WTC11 (cell line): ENCODE measurements around the gene FBXO28. TPM values are rescaled to one million over a fixed set of nuclear protein-coding genes. Genes with fewer than 3 reads are reported as not detected.

Source experiments
- ATAC-seq: fragments of 200-7000 bp; cut with Tn5 transposase; 2 replicates; pipeline ENCODE4 v1.10.0; 2021; ENCODE audit warnings: mild to moderate bottlenecking, moderate library complexity
- CTCF ChIA-PET: fragments of 300-600 bp; sonication (Branson Sonifier 250); formaldehyde crosslinking; loops from one replicate; lab custom pipeline; 2021; ENCODE audit warnings: antibody characterized with exemption; lab: Charles Lee
- POLR2A ChIA-PET: fragments of 350-600 bp; sonication (Branson Sonifier 250); formaldehyde crosslinking; loops from one replicate; lab custom pipeline; 2021; ENCODE audit warnings: antibody characterized with exemption; lab: Charles Lee
- DNase-seq: peaks from one replicate; pipeline ENCODE4 v3.0.0; 2021; ENCODE audit warnings: low spot score
- H3K27ac Mint-ChIP-seq: 2 replicates; pipeline ENCODE4 v1.8.0; 2021; ENCODE audit warnings: mixed read lengths
- H3K27me3 Mint-ChIP-seq: 2 replicates; pipeline ENCODE4 v1.8.0; 2021; ENCODE audit warnings: low read depth, mild to moderate bottlenecking, moderate library complexity, mixed read lengths
- H3K36me3 Mint-ChIP-seq: 2 replicates; pipeline ENCODE4 v1.8.0; 2021; ENCODE audit warnings: mixed read lengths
- H3K4me1 Mint-ChIP-seq: 2 replicates; pipeline ENCODE4 v1.8.0; 2022; ENCODE audit warnings: mixed read lengths
- H3K4me3 Mint-ChIP-seq: 2 replicates; pipeline ENCODE4 v1.8.0; 2021; ENCODE audit warnings: mild to moderate bottlenecking, moderate library complexity, mixed read lengths
- H3K9me3 Mint-ChIP-seq: 2 replicates; pipeline ENCODE4 v1.8.0; 2021; ENCODE audit warnings: mixed read lengths
- ATF1 ChIP-seq: sonication (generic); formaldehyde crosslinking; IDR thresholded peaks from 2 replicates; pipeline ENCODE4 v1.8.1; 2023; ENCODE audit warnings: mild to moderate bottlenecking, moderate library complexity, missing genetic modification reagents
- ATF3 ChIP-seq: sonication (generic); formaldehyde crosslinking; conservative IDR thresholded peaks from 2 replicates; pipeline ENCODE4 v1.8.1; 2022; ENCODE audit warnings: mild to moderate bottlenecking, missing genetic modification reagents
- CREB1 ChIP-seq: sonication (generic); formaldehyde crosslinking; IDR thresholded peaks from 2 replicates; pipeline ENCODE4 v1.8.0; 2023; ENCODE audit warnings: mild to moderate bottlenecking, missing genetic modification reagents
- CREM ChIP-seq: sonication (generic); formaldehyde crosslinking; IDR thresholded peaks from 2 replicates; pipeline ENCODE4 v1.8.1; 2022; ENCODE audit warnings: mild to moderate bottlenecking, missing genetic modification reagents, moderate library complexity
- CTCF ChIP-seq: fragments of 200-600 bp; IDR thresholded peaks from 2 replicates; pipeline ENCODE4 v1.8.0; 2022; ENCODE audit warnings: antibody characterized with exemption
- ETV6 ChIP-seq: sonication (generic); formaldehyde crosslinking; IDR thresholded peaks from 2 replicates; pipeline ENCODE4 v1.8.1; 2022; ENCODE audit warnings: mild to moderate bottlenecking, missing genetic modification reagents
- FOXJ3 ChIP-seq: sonication (generic); formaldehyde crosslinking; IDR thresholded peaks from 2 replicates; pipeline ENCODE4 v1.9.0; 2021; ENCODE audit warnings: missing genetic modification reagents, mild to moderate bottlenecking, borderline replicate concordance
- FOXP4 ChIP-seq: sonication (generic); formaldehyde crosslinking; IDR thresholded peaks from 2 replicates; pipeline ENCODE4 v1.8.0; 2022; ENCODE audit warnings: mild to moderate bottlenecking, missing genetic modification reagents
- HMGA2 ChIP-seq: fragments of 250-450 bp; sonication (Bioruptor Pico); IDR thresholded peaks from 2 replicates; pipeline ENCODE4 v1.4.0; 2021; ENCODE audit warnings: mild to moderate bottlenecking, moderate library complexity
- KAT7 ChIP-seq: sonication (generic); formaldehyde crosslinking; IDR thresholded peaks from 2 replicates; pipeline ENCODE4 v1.8.1; 2023; ENCODE audit warnings: missing genetic modification reagents, mild to moderate bottlenecking, borderline replicate concordance
- NFATC4 ChIP-seq: fragments of 250-450 bp; sonication (Bioruptor Pico); IDR thresholded peaks from 2 replicates; pipeline ENCODE4 v1.9.0; 2021; ENCODE audit warnings: mild to moderate bottlenecking
- NFE2L1 ChIP-seq: sonication (generic); formaldehyde crosslinking; IDR thresholded peaks from 2 replicates; pipeline ENCODE4 v1.8.1; 2023; ENCODE audit warnings: missing genetic modification reagents
- PRRX2 ChIP-seq: fragments of 250-450 bp; sonication (Bioruptor Pico); IDR thresholded peaks from 2 replicates; pipeline ENCODE4 v1.8.0; 2021; ENCODE audit warnings: mild to moderate bottlenecking
- SOX15 ChIP-seq: fragments of 250-450 bp; sonication (Bioruptor Pico); IDR thresholded peaks from 2 replicates; pipeline ENCODE4 v1.9.0; 2021; ENCODE audit warnings: mild to moderate bottlenecking
- TCF7 ChIP-seq: sonication (generic); formaldehyde crosslinking; IDR thresholded peaks from 2 replicates; pipeline ENCODE4 v1.8.0; 2022; ENCODE audit warnings: mild to moderate bottlenecking, low read depth, missing genetic modification reagents, moderate library complexity
- USF1 ChIP-seq: sonication (generic); formaldehyde crosslinking; IDR thresholded peaks from 2 replicates; pipeline ENCODE4 v1.8.0; 2022; ENCODE audit warnings: mild to moderate bottlenecking, missing genetic modification reagents
- ZBTB21 ChIP-seq: sonication (generic); formaldehyde crosslinking; IDR thresholded peaks from 2 replicates; pipeline ENCODE4 v1.8.1; 2023; ENCODE audit warnings: mild to moderate bottlenecking, missing genetic modification reagents, borderline replicate concordance
- ZNF121 ChIP-seq: sonication (generic); formaldehyde crosslinking; IDR thresholded peaks from 2 replicates; pipeline ENCODE4 v1.8.0; 2023; ENCODE audit warnings: missing genetic modification reagents
- ZNF138 ChIP-seq: sonication (generic); formaldehyde crosslinking; conservative IDR thresholded peaks from 2 replicates; pipeline ENCODE4 v1.8.1; 2022; ENCODE audit warnings: mild to moderate bottlenecking, moderate library complexity, missing genetic modification reagents
- total RNA-seq: library from RNA; stranded (reverse); gene quantifications from 3 replicates; pipeline ENCODE4 v1.2.3, GENCODE V29; 2021
- TF ChIP-seq, protein P1 (sequence below): sonication (generic); formaldehyde crosslinking; IDR thresholded peaks from 2 replicates; pipeline ENCODE4 v1.8.0; 2022; ENCODE audit warnings: mild to moderate bottlenecking, missing genetic modification reagents
- TF ChIP-seq, protein P2 (sequence below): sonication (generic); formaldehyde crosslinking; IDR thresholded peaks from 2 replicates; pipeline ENCODE4 v1.8.1; 2023; ENCODE audit warnings: mild to moderate bottlenecking, missing genetic modification reagents, borderline replicate concordance

Gene FBXO28
- total RNA-seq, 1 experiment from 2014 or later: 36.8 TPM

GRCh38 chr1:224108991-224109390 lies 4.9 kb upstream of the FBXO28 start:
- ChIA-PET CTCF (no interaction called here), POLR2A (no interaction called here)
- Mint-ChIP-seq H3K9me3 (no peaks in the 10 kb centered on the region), H3K4me1 (peaks cover 17% of the 10 kb centered on the region), H3K4me3 (no peak overlapping the region), H3K27ac (no peak overlapping the region), H3K36me3 (no peaks in the 10 kb centered on the region), H3K27me3 (peaks cover 2% of the 10 kb centered on the region; the same call in 1 of the 2 replicates)
- DNase-seq (no peak), ATAC-seq (no peak)
- TF ChIP-seq HMGA2 (CRISPR knock-in tag) (no peak), ATF1 (CRISPR knock-in tag) (no peak), FOXJ3 (CRISPR knock-in tag) (no peak)

DNA sequence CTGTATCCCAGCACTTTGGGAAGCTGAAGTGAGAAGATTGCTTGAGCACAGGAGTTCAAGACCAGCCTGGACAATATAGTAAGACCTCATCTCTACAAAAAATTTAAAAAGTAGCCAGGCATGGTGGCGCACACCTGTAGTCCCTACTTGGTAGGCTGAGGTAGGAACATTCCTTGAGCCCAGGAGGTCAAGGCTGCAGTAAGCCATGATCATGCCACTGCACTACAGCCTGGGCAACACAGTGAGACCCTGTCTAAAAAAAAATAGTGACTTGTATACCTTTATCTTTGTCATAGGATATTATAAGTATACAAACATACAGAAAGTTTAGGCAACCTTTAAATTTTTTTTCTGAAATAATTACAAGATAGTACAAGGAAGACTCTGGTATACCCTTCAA lies 3.9 kb upstream of the FBXO28 start:
- no peak for TF ChIP-seq ZBTB21 (CRISPR knock-in tag)
- TF ChIP-seq ZNF121 (CRISPR knock-in tag): peak; percentile 58; the same call in 1 of the 2 replicates
- Mint-ChIP-seq H3K36me3 (no peaks in the 10 kb centered on the region), H3K27me3 (peaks cover 2% of the 10 kb centered on the region; the same call in 1 of the 2 replicates), H3K4me1 (peaks cover 18% of the 10 kb centered on the region), H3K4me3 (no peak overlapping the region), H3K27ac (no peak overlapping the region), H3K9me3 (no peaks in the 10 kb centered on the region)
- ATAC-seq (no peak), DNase-seq (no peak)
- ChIA-PET POLR2A (no interaction called here), CTCF (no interaction called here)

DNA sequence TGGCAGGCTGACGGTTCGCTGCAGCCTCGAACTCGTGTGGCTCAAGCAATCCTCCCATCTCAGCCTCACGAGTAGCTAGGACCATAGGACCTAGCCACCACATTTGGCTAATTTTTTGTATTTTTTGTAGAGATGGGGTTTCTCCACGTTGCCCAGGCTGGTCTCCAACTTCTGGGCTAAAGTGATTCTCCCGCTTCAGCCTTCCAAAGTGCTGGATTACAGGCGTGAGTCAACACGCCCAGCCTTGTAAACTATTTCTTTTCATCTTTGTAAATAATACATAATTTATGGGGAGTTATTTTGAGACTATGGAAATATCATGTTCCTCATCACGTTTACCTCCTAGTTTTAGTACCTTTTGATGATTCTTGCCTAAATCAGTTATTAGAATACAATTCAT lies 906 bp upstream of the FBXO28 start:
- Mint-ChIP-seq H3K27me3 (peaks cover 2% of the 10 kb centered on the region; the same call in 1 of the 2 replicates), H3K4me1 (peaks cover 30% of the 10 kb centered on the region), H3K36me3 (0 out of 2 replicates have a peak, but pooled peaks cover 2% of the 10 kb centered on the region), H3K27ac (no peak overlapping the region), H3K4me3 (no peak overlapping the region), H3K9me3 (no peaks in the 10 kb centered on the region)
- no peak for ATAC-seq
- CTCF ChIA-PET: no interaction called here
- POLR2A ChIA-PET: no interaction called here
- DNase-seq: no peak
- TF ChIP-seq ATF3 (CRISPR knock-in tag) (no peak), KAT7 (CRISPR knock-in tag) (no peak), USF1 (CRISPR knock-in tag) (no peak)

GRCh38 chr1:224113545-224113917 lies 380 bp upstream of the FBXO28 start:
- CTCF ChIA-PET: no interaction called here
- POLR2A ChIA-PET: interaction anchor here (0.6 kb wide), 1 partner anchor 1616 kb away, joined by 4 read pairs; no protein-coding TSS in a partner anchor
- no peak for ATAC-seq
- no peak for TF ChIP-seq PRRX2 (CRISPR knock-in tag)
- TF ChIP-seq CREB1: no peak
- no peak for TF ChIP-seq NFATC4 (CRISPR knock-in tag)
- no peak for TF ChIP-seq ZNF138 (CRISPR knock-in tag)
- TF ChIP-seq, protein P1, sequence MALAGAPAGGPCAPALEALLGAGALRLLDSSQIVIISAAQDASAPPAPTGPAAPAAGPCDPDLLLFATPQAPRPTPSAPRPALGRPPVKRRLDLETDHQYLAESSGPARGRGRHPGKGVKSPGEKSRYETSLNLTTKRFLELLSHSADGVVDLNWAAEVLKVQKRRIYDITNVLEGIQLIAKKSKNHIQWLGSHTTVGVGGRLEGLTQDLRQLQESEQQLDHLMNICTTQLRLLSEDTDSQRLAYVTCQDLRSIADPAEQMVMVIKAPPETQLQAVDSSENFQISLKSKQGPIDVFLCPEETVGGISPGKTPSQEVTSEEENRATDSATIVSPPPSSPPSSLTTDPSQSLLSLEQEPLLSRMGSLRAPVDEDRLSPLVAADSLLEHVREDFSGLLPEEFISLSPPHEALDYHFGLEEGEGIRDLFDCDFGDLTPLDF (CRISPR knock-in tag): no peak
- TF ChIP-seq TCF7 (CRISPR knock-in tag): no peak
- TF ChIP-seq CTCF: no peak
- no peak for TF ChIP-seq ETV6 (CRISPR knock-in tag)
- TF ChIP-seq SOX15 (CRISPR knock-in tag): no peak
- TF ChIP-seq CREM (CRISPR knock-in tag): no peak
- TF ChIP-seq, protein P2, sequence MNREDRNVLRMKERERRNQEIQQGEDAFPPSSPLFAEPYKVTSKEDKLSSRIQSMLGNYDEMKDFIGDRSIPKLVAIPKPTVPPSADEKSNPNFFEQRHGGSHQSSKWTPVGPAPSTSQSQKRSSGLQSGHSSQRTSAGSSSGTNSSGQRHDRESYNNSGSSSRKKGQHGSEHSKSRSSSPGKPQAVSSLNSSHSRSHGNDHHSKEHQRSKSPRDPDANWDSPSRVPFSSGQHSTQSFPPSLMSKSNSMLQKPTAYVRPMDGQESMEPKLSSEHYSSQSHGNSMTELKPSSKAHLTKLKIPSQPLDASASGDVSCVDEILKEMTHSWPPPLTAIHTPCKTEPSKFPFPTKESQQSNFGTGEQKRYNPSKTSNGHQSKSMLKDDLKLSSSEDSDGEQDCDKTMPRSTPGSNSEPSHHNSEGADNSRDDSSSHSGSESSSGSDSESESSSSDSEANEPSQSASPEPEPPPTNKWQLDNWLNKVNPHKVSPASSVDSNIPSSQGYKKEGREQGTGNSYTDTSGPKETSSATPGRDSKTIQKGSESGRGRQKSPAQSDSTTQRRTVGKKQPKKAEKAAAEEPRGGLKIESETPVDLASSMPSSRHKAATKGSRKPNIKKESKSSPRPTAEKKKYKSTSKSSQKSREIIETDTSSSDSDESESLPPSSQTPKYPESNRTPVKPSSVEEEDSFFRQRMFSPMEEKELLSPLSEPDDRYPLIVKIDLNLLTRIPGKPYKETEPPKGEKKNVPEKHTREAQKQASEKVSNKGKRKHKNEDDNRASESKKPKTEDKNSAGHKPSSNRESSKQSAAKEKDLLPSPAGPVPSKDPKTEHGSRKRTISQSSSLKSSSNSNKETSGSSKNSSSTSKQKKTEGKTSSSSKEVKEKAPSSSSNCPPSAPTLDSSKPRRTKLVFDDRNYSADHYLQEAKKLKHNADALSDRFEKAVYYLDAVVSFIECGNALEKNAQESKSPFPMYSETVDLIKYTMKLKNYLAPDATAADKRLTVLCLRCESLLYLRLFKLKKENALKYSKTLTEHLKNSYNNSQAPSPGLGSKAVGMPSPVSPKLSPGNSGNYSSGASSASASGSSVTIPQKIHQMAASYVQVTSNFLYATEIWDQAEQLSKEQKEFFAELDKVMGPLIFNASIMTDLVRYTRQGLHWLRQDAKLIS (CRISPR knock-in tag): no peak
- TF ChIP-seq FOXP4 (CRISPR knock-in tag): no peak
- no peak for TF ChIP-seq NFE2L1 (CRISPR knock-in tag)

More at GRCh38 chr1:224113545-224113917, 380 bp upstream of the FBXO28 start:
- Mint-ChIP-seq H3K27ac (peak overlapping the region; percentile 80), H3K4me3 (peak overlapping the region; percentile 86), H3K4me1 (peaks cover 30% of the 10 kb centered on the region), H3K36me3 (0 out of 2 replicates have a peak, but pooled peaks cover 2% of the 10 kb centered on the region), H3K9me3 (no peaks in the 10 kb centered on the region), H3K27me3 (peaks cover 2% of the 10 kb centered on the region; the same call in 1 of the 2 replicates)
- DNase-seq: no peak
